GM18526 (cell line): ENCODE results near the gene GLT1D1.

ENCODE experiments used
- POLR2A ChIP-seq: IDR thresholded peaks from 3 replicates; pipeline ENCODE4 v1.6.1; 2011; ENCODE audit not compliant: insufficient read length; ENCODE audit errors: extremely low read depth

The GLT1D1 gene

GRCh38 chr12:128961308-128961902 lies 108.1 kb downstream of the GLT1D1 start:
- TF ChIP-seq POLR2A, result no peak

GRCh38 chr12:128961957-128962356 lies 108.7 kb downstream of the GLT1D1 start:
- TF ChIP-seq POLR2A, result no peak

GRCh38 chr12:128966203-128966810 lies 113.0 kb downstream of the GLT1D1 start:
- TF ChIP-seq POLR2A, result no peak

- TF ChIP-seq POLR2A, result no peak
Observed at GRCh38 chr12:128968668-128969067, 115.4 kb downstream of the GLT1D1 start.

- TF ChIP-seq POLR2A, result no peak
Observed at GRCh38 chr12:128969480-128970055, 116.3 kb downstream of the GLT1D1 start.

- no peak for TF ChIP-seq POLR2A
Observed at GRCh38 chr12:128970110-128970509, 116.8 kb downstream of the GLT1D1 start.

- no peak for TF ChIP-seq POLR2A
Observed at GRCh38 chr12:128970941-128971340, 117.7 kb downstream of the GLT1D1 start.

- no peak for TF ChIP-seq POLR2A
Observed at GRCh38 chr12:128971802-128972201, 118.5 kb downstream of the GLT1D1 start.

- TF ChIP-seq POLR2A, result no peak
Observed at GRCh38 chr12:128973883-128974681, 120.8 kb downstream of the GLT1D1 start.

GRCh38 chr12:128974881-128975280 lies 121.6 kb downstream of the GLT1D1 start:
- no peak for TF ChIP-seq POLR2A

- TF ChIP-seq POLR2A, result no peak
Observed at GRCh38 chr12:128976120-128976738, 123.0 kb downstream of the GLT1D1 start.

- TF ChIP-seq POLR2A, result no peak
Observed at GRCh38 chr12:128977441-128977840, 124.2 kb downstream of the GLT1D1 start.

- no peak for TF ChIP-seq POLR2A
Observed at GRCh38 chr12:128978067-128978466, 124.8 kb downstream of the GLT1D1 start.

- TF ChIP-seq POLR2A, result no peak
Observed at GRCh38 chr12:128980623-128981022, 127.3 kb downstream of the GLT1D1 start.

- TF ChIP-seq POLR2A, result no peak
Observed at GRCh38 chr12:128981971-128982533, 128.8 kb downstream of the GLT1D1 start.
